ENCODE measurements around the gene ELOVL6. TPM values are rescaled to one million over a fixed set of nuclear protein-coding genes. Genes with fewer than 3 reads are reported as not detected.

Gene ELOVL6
- total and polyA plus RNA-seq, 10 of the 15 experiments (the other 5 are each of a cell fraction or from before 2014, with no cell fraction given): 3.9 to 33.5 (median 8.1) TPM

DNA sequence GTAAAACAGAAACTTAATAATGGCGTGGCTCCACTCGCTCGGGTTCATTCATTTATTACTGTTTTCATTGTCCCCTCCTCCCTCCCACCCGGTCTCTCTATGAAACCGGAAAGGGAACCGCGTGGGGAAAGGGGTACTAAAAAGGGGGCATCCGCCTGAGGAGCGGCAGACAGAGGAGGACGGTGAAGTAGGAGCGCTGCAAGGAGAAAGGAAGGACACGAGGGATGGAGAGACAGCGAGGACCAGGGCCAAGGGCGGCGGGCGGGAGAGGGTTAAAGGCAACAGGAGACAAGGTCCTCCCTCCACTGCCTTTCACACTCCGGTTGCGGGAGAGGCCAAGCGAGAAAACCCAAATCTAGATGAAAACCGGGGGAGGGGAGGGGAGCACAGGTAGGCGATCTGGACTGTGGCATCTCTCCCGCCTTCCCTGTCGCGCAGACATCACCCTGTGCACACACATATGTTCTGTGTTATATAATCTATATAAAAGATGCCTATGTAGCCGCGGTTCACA lies 829 bp downstream of the ELOVL6 start (continued):
- TF ChIP-seq, protein P1, sequence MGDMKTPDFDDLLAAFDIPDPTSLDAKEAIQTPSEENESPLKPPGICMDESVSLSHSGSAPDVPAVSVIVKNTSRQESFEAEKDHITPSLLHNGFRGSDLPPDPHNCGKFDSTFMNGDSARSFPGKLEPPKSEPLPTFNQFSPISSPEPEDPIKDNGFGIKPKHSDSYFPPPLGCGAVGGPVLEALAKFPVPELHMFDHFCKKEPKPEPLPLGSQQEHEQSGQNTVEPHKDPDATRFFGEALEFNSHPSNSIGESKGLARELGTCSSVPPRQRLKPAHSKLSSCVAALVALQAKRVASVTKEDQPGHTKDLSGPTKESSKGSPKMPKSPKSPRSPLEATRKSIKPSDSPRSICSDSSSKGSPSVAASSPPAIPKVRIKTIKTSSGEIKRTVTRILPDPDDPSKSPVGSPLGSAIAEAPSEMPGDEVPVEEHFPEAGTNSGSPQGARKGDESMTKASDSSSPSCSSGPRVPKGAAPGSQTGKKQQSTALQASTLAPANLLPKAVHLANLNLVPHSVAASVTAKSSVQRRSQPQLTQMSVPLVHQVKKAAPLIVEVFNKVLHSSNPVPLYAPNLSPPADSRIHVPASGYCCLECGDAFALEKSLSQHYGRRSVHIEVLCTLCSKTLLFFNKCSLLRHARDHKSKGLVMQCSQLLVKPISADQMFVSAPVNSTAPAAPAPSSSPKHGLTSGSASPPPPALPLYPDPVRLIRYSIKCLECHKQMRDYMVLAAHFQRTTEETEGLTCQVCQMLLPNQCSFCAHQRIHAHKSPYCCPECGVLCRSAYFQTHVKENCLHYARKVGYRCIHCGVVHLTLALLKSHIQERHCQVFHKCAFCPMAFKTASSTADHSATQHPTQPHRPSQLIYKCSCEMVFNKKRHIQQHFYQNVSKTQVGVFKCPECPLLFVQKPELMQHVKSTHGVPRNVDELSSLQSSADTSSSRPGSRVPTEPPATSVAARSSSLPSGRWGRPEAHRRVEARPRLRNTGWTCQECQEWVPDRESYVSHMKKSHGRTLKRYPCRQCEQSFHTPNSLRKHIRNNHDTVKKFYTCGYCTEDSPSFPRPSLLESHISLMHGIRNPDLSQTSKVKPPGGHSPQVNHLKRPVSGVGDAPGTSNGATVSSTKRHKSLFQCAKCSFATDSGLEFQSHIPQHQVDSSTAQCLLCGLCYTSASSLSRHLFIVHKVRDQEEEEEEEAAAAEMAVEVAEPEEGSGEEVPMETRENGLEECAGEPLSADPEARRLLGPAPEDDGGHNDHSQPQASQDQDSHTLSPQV (IDR thresholded peaks at IDR 0.05): no peak
- TF ChIP-seq JUNB (IDR thresholded peaks at IDR 0.05): no peak
- no peak for TF ChIP-seq KLF5 (IDR thresholded peaks at IDR 0.05; ENCODE audit: partially characterized antibody)
- no peak for TF ChIP-seq FOXK2 (IDR thresholded peaks at IDR 0.05)
- no peak for TF ChIP-seq CREB1 (IDR thresholded peaks at IDR 0.05; ENCODE audit: low read depth)
- no peak; the same call in 1 of the 2 replicates for TF ChIP-seq SIN3A (IDR thresholded peaks at IDR 0.05; ENCODE audit: low read depth, low read length)
- TF ChIP-seq SIX5 (IDR thresholded peaks at IDR 0.05; ENCODE audit: low read depth, low read length, severe bottlenecking): no peak
